Inflammatory macrophage treated with lipopolysaccharide for 1 hour (primary cell): Measurements from ENCODE around the gene ZNF600.
"Not testable (repeated sequence)": the region's sequence is repeated elsewhere in the genome, so short reads cannot be mapped to it uniquely, and the experiment has no call there.

Source experiments
- DNase-seq, 2 donors: peaks; one replicate each; pipeline ENCODE4 v3.0.0-alpha.2; 2020 to 2022

Gene ZNF600

GRCh38 chr19:52741951-52742485 is 44.6 kb downstream of the ZNF600 start:
- DNase-seq: no peak

- DNase-seq: not testable (repeated sequence)
Observed at GRCh38 chr19:52741371-52741770, 45.2 kb downstream of the ZNF600 start.

GRCh38 chr19:52739576-52739975 is 47.0 kb downstream of the ZNF600 start:
- no peak for DNase-seq

- DNase-seq: no peak
Observed at GRCh38 chr19:52735734-52736133, 50.9 kb downstream of the ZNF600 start.

GRCh38 chr19:52734893-52735661 is 51.5 kb downstream of the ZNF600 start, which contains the start of gene ZNF611:
ZNF611 (minus strand) TSS chr19:52735044; CDS start chr19:52715894, 19,150 bp downstream.
- DNase-seq: peak; percentile 90 to 99

GRCh38 chr19:52734331-52734892 is 52.2 kb downstream of the ZNF600 start:
- DNase-seq: no peak

GRCh38 chr19:52726051-52726450 is 60.5 kb downstream of the ZNF600 start:
- not testable (repeated sequence) for DNase-seq

- DNase-seq: no peak
Observed at GRCh38 chr19:52725528-52725961, 61.0 kb downstream of the ZNF600 start.

GRCh38 chr19:52724701-52725514 is 61.7 kb downstream of the ZNF600 start:
- no peak for DNase-seq

GRCh38 chr19:52723907-52724598 is 62.5 kb downstream of the ZNF600 start:
- DNase-seq: not testable (repeated sequence)

GRCh38 chr19:52722062-52723003 is 64.3 kb downstream of the ZNF600 start:
- DNase-seq: no peak

GRCh38 chr19:52720541-52720940 is 66.0 kb downstream of the ZNF600 start:
- DNase-seq: not testable (repeated sequence)

- no peak for DNase-seq
Observed at GRCh38 chr19:52716522-52716921, 70.1 kb downstream of the ZNF600 start.

- DNase-seq: not testable (repeated sequence)
Observed at GRCh38 chr19:52715902-52716301, 70.7 kb downstream of the ZNF600 start.

GRCh38 chr19:52715330-52715729 is 71.3 kb downstream of the ZNF600 start:
- DNase-seq: not testable (repeated sequence)
